GM23338 (cell line): ENCODE measurements around the gene KRTAP5-3. TPM values are rescaled to one million over a fixed set of nuclear protein-coding genes. Genes with fewer than 3 reads are reported as not detected.

ENCODE experiments used
- ATAC-seq: fragments of 200-7000 bp; cut with Tn5 transposase; 3 replicates; pipeline ENCODE4 v1.9.1; 2020
- DNase-seq: peaks from one replicate; pipeline ENCODE4 v3.0.0-alpha.2; 2015; ENCODE audit warnings: low spot score
- H2AFZ ChIP-seq: fragments of 200-600 bp; sonication (generic); 2 replicates; pipeline ENCODE4 v1.8.0; 2016; ENCODE audit warnings: antibody characterized with exemption, mild to moderate bottlenecking, moderate library complexity
- H3F3A ChIP-seq: fragments of 200-600 bp; sonication (generic); replicated peaks from 2 replicates; pipeline ENCODE4 v1.8.0; 2017; ENCODE audit warnings: antibody characterized with exemption, mixed run types, low read depth
- H3K27ac ChIP-seq: fragments of 200-600 bp; sonication (generic); 2 replicates; pipeline ENCODE4 v1.6.1; 2016; ENCODE audit warnings: low read depth
- H3K27me3 ChIP-seq: fragments of 200-600 bp; sonication (generic); 2 replicates; pipeline ENCODE4 v1.8.0; 2016; ENCODE audit warnings: mild to moderate bottlenecking, mixed run types, moderate library complexity; ENCODE audit not compliant: insufficient read depth
- H3K36me3 ChIP-seq: fragments of 200-600 bp; sonication (generic); 2 replicates; pipeline ENCODE4 v1.8.0; 2016; ENCODE audit warnings: mild to moderate bottlenecking; ENCODE audit not compliant: insufficient read depth
- H3K4me1 ChIP-seq: fragments of 200-600 bp; sonication (generic); 2 replicates; pipeline ENCODE4 v1.8.0; 2016; ENCODE audit warnings: mild to moderate bottlenecking, moderate library complexity; ENCODE audit not compliant: insufficient read depth
- H3K4me2 ChIP-seq: fragments of 200-600 bp; sonication (generic); 2 replicates; pipeline ENCODE4 v1.7.1; 2017; ENCODE audit warnings: mixed run types
- H3K4me3 ChIP-seq: fragments of 200-600 bp; sonication (generic); 2 replicates; pipeline ENCODE4 v1.6.1; 2016; ENCODE audit warnings: mixed run types
- H3K79me2 ChIP-seq: fragments of 200-600 bp; sonication (generic); replicated peaks from 2 replicates; pipeline ENCODE4 v1.8.0; 2017; ENCODE audit warnings: mild to moderate bottlenecking; ENCODE audit not compliant: insufficient read depth
- H3K9me2 ChIP-seq: fragments of 200-600 bp; sonication (generic); 2 replicates; pipeline ENCODE4 v1.8.0; 2017; ENCODE audit not compliant: insufficient read depth
- H4K20me1 ChIP-seq: fragments of 200-600 bp; sonication (generic); replicated peaks from 2 replicates; pipeline ENCODE4 v1.8.0; 2017; ENCODE audit warnings: mild to moderate bottlenecking; ENCODE audit not compliant: insufficient read depth
- H3K27ac Mint-ChIP-seq: 2 replicates; pipeline ENCODE4 v1.8.0; 2020; ENCODE audit warnings: inconsistent platforms, mild to moderate bottlenecking, moderate library complexity, mixed read lengths
- H3K27me3 Mint-ChIP-seq: 3 replicates; pipeline ENCODE4 v1.8.0; 2022; ENCODE audit warnings: low read depth, mild to moderate bottlenecking, moderate library complexity, mixed read lengths, inconsistent platforms; ENCODE audit not compliant: insufficient read depth, poor library complexity
- H3K36me3 Mint-ChIP-seq: 3 replicates; pipeline ENCODE4 v1.8.0; 2021; ENCODE audit warnings: low read depth, mild to moderate bottlenecking, inconsistent platforms, moderate library complexity, mixed read lengths
- H3K4me1 Mint-ChIP-seq: 3 replicates; pipeline ENCODE4 v1.8.0; 2020; ENCODE audit warnings: mild to moderate bottlenecking, inconsistent platforms, mixed read lengths
- H3K4me3 Mint-ChIP-seq: 3 replicates; pipeline ENCODE4 v1.8.0; 2021; ENCODE audit warnings: moderate library complexity, mild to moderate bottlenecking, inconsistent platforms, mixed read lengths
- H3K9me3 Mint-ChIP-seq: 3 replicates; pipeline ENCODE4 v1.8.0; 2020; ENCODE audit warnings: moderate library complexity, mild to moderate bottlenecking, inconsistent platforms, mixed read lengths
- EZH2 ChIP-seq: fragments of 200-600 bp; sonication (generic); IDR thresholded peaks from one replicate; pipeline ENCODE4 v1.8.0; 2017; ENCODE audit warnings: antibody characterized with exemption, mild to moderate bottlenecking, low read depth; ENCODE audit not compliant: unreplicated experiment
- NANOG ChIP-seq: IDR thresholded peaks from 2 replicates; pipeline ENCODE4 v1.6.1; 2016; ENCODE audit warnings: antibody characterized with exemption, borderline replicate concordance
- POLR2AphosphoS5 ChIP-seq: IDR thresholded peaks from 2 replicates; pipeline ENCODE4 v1.6.1; 2016; ENCODE audit warnings: antibody characterized with exemption, low read depth
- STAT1 ChIP-seq: IDR thresholded peaks from one replicate; pipeline ENCODE4 v1.6.1; 2016; ENCODE audit warnings: antibody characterized with exemption; ENCODE audit not compliant: unreplicated experiment
- polyA plus RNA-seq: library from polyadenylated mRNA; unstranded; fragments of >200 nt; fragmentation: Nextera tagmentation; extraction: Ambion mirVana; gene quantifications from 2 replicates; pipeline ENCODE4 v1.2.1, GENCODE V29; 2016
- total RNA-seq: library from RNA; depleted of rRNA; stranded (reverse); fragments of >200 nt; shearing (Covaris generic); gene quantifications from 2 replicates; pipeline ENCODE4 v1.2.3, GENCODE V29; 2014
- TF ChIP-seq, protein P1 (sequence below): fragments of 250-450 bp; sonication (Bioruptor Pico); IDR thresholded peaks from 2 replicates; pipeline ENCODE4 v1.5.0; 2020; ENCODE audit warnings: mild to moderate bottlenecking, moderate library complexity

Gene KRTAP5-3
- total and polyA plus RNA-seq, 2 experiments from 2014 or later = not detected

GRCh38 chr11:1570896-1571759 lies 37.1 kb downstream of the KRTAP5-3 start:
- H3K27ac ChIP-seq = no peak overlapping the region
- no peaks in the 10 kb centered on the region for H3K9me3 Mint-ChIP-seq
- peak overlapping the region; percentile 23; the same call in 1 of the 2 replicates for H2AFZ ChIP-seq
- no peaks in the 10 kb centered on the region for H3K36me3 ChIP-seq
- TF ChIP-seq EZH2 = peak; percentile 49
- no peak for TF ChIP-seq NANOG
- no peak for TF ChIP-seq STAT1
- TF ChIP-seq, protein P1, sequence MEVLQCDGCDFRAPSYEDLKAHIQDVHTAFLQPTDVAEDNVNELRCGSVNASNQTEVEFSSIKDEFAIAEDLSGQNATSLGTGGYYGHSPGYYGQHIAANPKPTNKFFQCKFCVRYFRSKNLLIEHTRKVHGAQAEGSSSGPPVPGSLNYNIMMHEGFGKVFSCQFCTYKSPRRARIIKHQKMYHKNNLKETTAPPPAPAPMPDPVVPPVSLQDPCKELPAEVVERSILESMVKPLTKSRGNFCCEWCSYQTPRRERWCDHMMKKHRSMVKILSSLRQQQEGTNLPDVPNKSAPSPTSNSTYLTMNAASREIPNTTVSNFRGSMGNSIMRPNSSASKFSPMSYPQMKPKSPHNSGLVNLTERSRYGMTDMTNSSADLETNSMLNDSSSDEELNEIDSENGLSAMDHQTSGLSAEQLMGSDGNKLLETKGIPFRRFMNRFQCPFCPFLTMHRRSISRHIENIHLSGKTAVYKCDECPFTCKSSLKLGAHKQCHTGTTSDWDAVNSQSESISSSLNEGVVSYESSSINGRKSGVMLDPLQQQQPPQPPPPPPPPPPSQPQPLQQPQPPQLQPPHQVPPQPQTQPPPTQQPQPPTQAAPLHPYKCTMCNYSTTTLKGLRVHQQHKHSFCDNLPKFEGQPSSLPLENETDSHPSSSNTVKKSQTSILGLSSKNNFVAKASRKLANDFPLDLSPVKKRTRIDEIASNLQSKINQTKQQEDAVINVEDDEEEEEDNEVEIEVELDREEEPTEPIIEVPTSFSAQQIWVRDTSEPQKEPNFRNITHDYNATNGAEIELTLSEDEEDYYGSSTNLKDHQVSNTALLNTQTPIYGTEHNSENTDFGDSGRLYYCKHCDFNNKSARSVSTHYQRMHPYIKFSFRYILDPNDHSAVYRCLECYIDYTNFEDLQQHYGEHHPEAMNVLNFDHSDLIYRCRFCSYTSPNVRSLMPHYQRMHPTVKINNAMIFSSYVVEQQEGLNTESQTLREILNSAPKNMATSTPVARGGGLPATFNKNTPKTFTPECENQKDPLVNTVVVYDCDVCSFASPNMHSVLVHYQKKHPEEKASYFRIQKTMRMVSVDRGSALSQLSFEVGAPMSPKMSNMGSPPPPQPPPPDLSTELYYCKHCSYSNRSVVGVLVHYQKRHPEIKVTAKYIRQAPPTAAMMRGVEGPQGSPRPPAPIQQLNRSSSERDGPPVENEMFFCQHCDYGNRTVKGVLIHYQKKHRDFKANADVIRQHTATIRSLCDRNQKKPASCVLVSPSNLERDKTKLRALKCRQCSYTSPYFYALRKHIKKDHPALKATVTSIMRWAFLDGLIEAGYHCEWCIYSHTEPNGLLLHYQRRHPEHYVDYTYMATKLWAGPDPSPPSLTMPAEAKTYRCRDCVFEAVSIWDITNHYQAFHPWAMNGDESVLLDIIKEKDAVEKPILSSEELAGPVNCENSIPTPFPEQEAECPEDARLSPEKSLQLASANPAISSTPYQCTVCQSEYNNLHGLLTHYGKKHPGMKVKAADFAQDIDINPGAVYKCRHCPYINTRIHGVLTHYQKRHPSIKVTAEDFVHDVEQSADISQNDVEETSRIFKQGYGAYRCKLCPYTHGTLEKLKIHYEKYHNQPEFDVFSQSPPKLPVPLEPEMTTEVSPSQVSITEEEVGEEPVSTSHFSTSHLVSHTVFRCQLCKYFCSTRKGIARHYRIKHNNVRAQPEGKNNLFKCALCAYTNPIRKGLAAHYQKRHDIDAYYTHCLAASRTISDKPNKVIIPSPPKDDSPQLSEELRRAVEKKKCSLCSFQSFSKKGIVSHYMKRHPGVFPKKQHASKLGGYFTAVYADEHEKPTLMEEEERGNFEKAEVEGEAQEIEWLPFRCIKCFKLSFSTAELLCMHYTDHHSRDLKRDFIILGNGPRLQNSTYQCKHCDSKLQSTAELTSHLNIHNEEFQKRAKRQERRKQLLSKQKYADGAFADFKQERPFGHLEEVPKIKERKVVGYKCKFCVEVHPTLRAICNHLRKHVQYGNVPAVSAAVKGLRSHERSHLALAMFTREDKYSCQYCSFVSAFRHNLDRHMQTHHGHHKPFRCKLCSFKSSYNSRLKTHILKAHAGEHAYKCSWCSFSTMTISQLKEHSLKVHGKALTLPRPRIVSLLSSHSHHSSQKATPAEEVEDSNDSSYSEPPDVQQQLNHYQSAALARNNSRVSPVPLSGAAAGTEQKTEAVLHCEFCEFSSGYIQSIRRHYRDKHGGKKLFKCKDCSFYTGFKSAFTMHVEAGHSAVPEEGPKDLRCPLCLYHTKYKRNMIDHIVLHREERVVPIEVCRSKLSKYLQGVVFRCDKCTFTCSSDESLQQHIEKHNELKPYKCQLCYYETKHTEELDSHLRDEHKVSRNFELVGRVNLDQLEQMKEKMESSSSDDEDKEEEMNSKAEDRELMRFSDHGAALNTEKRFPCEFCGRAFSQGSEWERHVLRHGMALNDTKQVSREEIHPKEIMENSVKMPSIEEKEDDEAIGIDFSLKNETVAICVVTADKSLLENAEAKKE (CRISPR knock-in tag) = no peak
- TF ChIP-seq POLR2AphosphoS5 = no peak
- peak overlapping the region; percentile 42; the same call in 2 of the 3 replicates for H3K4me3 Mint-ChIP-seq
- H3K27me3 Mint-ChIP-seq = peaks cover 52% of the 10 kb centered on the region
- peak overlapping the region; percentile 86 for H3K4me2 ChIP-seq
- no peaks in the 10 kb centered on the region for H4K20me1 ChIP-seq
- peaks cover 8% of the 10 kb centered on the region; the same call in 1 of the 2 replicates for H3F3A ChIP-seq
- no peaks in the 10 kb centered on the region for H3K9me2 ChIP-seq
- H3K4me1 Mint-ChIP-seq = peaks cover 21% of the 10 kb centered on the region
- H3K27me3 ChIP-seq = peaks cover 63% of the 10 kb centered on the region
- ATAC-seq (peak; percentile 8), DNase-seq (peak; percentile 70)
- H3K4me3 ChIP-seq = peak overlapping the region; percentile 58
- peaks cover 32% of the 10 kb centered on the region for H3K4me1 ChIP-seq
- H3K27ac Mint-ChIP-seq = no peak overlapping the region
- no peaks in the 10 kb centered on the region for H3K36me3 Mint-ChIP-seq
- no peaks in the 10 kb centered on the region for H3K79me2 ChIP-seq
